ENCODE measurements around the gene DDIT4.

- TF ChIP-seq FOS (IDR thresholded peaks at IDR 0.05; ENCODE audit: low read depth, low read length) (no peak), RFX5 (IDR thresholded peaks at IDR 0.05; ENCODE audit: low read depth, low read length) (no peak), CTCF (conservative IDR thresholded peaks at IDR 0.05; ENCODE audit: low read depth, low read length) (no peak), POLR2A (IDR thresholded peaks at IDR 0.05; ENCODE audit: low read depth, low read length) (no peak), BHLHE40 (IDR thresholded peaks at IDR 0.05; ENCODE audit: low read depth, low read length) (no peak), RAD21 (IDR thresholded peaks at IDR 0.05; ENCODE audit: low read length) (no peak), USF2 (IDR thresholded peaks at IDR 0.05; ENCODE audit: low read depth, low read length) (no peak), CEBPB (IDR thresholded peaks at IDR 0.05; ENCODE audit: low read depth, low read length) (no peak), MAFK (IDR thresholded peaks at IDR 0.05; ENCODE audit: low read depth, low read length) (no peak)
Measured at GRCh38 chr10:72251635-72252034, 22.1 kb upstream of the DDIT4 start.
